Measurements from ENCODE around the gene VWA1. TPM values are rescaled to one million over a fixed set of nuclear protein-coding genes. Genes with fewer than 3 reads are reported as not detected.
"Not testable (repeated sequence)": the region's sequence is repeated elsewhere in the genome, so short reads cannot be mapped to it uniquely, and the experiment has no call there.

Gene VWA1
- total RNA-seq, 1 experiment from 2014 or later, result 0.54 TPM

- peaks cover 6% of the 10 kb centered on the region for H3K4me1 Mint-ChIP-seq (ENCODE audit: insufficient read depth, unreplicated experiment)
- no peak for TF ChIP-seq CTCF (IDR thresholded peaks at IDR 0.05; ENCODE audit: unreplicated experiment)
- H3K4me3 Mint-ChIP-seq (ENCODE audit: unreplicated experiment), result no peak overlapping the region
- ChIA-PET CTCF (interaction anchor here (0.7 kb wide), 1 partner anchor 104 kb away, joined by 4 read pairs; no protein-coding TSS in a partner anchor), POLR2A (interaction anchor here (1.2 kb wide), 1 partner anchor 28 kb away, joined by 4 read pairs; no protein-coding TSS in a partner anchor)
- peaks cover 38% of the 10 kb centered on the region for H3K36me3 Mint-ChIP-seq (ENCODE audit: insufficient read depth, unreplicated experiment)
- H3K9me3 Mint-ChIP-seq (ENCODE audit: unreplicated experiment), result no peaks in the 10 kb centered on the region
- intact Hi-C loops (cut with micrococcal nuclease), result no loop called here
- BruUV-seq (replicated peaks), result no TSS peak
- no peak for DNase-seq (ENCODE audit: unreplicated experiment)
- no peak overlapping the region for H3K27ac Mint-ChIP-seq (ENCODE audit: low read depth, unreplicated experiment)
- no peaks in the 10 kb centered on the region for H3K27me3 Mint-ChIP-seq (ENCODE audit: insufficient read depth, unreplicated experiment)
These were observed 41.7 kb downstream of the VWA1 start for GRCh38 chr1:1477206-1477605.

GRCh38 chr1:1479547-1480487, 44.3 kb downstream of the VWA1 start:
- no peak for DNase-seq (ENCODE audit: unreplicated experiment)
- BruUV-seq (replicated peaks), result no TSS peak
- H3K4me1 Mint-ChIP-seq (ENCODE audit: insufficient read depth, unreplicated experiment), result peaks cover 6% of the 10 kb centered on the region
- no peak for TF ChIP-seq CTCF (IDR thresholded peaks at IDR 0.05; ENCODE audit: unreplicated experiment)
- POLR2A ChIA-PET, result no interaction called here
- no peak overlapping the region for H3K4me3 Mint-ChIP-seq (ENCODE audit: unreplicated experiment)
- no peaks in the 10 kb centered on the region for H3K9me3 Mint-ChIP-seq (ENCODE audit: unreplicated experiment)
- peaks cover 52% of the 10 kb centered on the region for H3K36me3 Mint-ChIP-seq (ENCODE audit: insufficient read depth, unreplicated experiment)
- no peak overlapping the region for H3K27ac Mint-ChIP-seq (ENCODE audit: low read depth, unreplicated experiment)
- intact Hi-C loops (cut with micrococcal nuclease), result no loop called here
- CTCF ChIA-PET, result no interaction called here
- no peaks in the 10 kb centered on the region for H3K27me3 Mint-ChIP-seq (ENCODE audit: insufficient read depth, unreplicated experiment)

GRCh38 chr1:1480488-1480867, 45.0 kb downstream of the VWA1 start:
- H3K4me1 Mint-ChIP-seq (ENCODE audit: insufficient read depth, unreplicated experiment); H3K27ac Mint-ChIP-seq (ENCODE audit: low read depth, unreplicated experiment); CTCF ChIA-PET; DNase-seq (ENCODE audit: unreplicated experiment); H3K4me3 Mint-ChIP-seq (ENCODE audit: unreplicated experiment); POLR2A ChIA-PET; H3K9me3 Mint-ChIP-seq (ENCODE audit: unreplicated experiment); H3K27me3 Mint-ChIP-seq (ENCODE audit: insufficient read depth, unreplicated experiment); BruUV-seq (replicated peaks); intact Hi-C loops (cut with micrococcal nuclease): not testable (repeated sequence)
- H3K36me3 Mint-ChIP-seq (ENCODE audit: insufficient read depth, unreplicated experiment), result peaks cover 52% of the 10 kb centered on the region

GRCh38 chr1:1481811-1482210, 46.3 kb downstream of the VWA1 start:
- POLR2A ChIA-PET; H3K27me3 Mint-ChIP-seq (ENCODE audit: insufficient read depth, unreplicated experiment); DNase-seq (ENCODE audit: unreplicated experiment); CTCF ChIA-PET; H3K27ac Mint-ChIP-seq (ENCODE audit: low read depth, unreplicated experiment); H3K4me3 Mint-ChIP-seq (ENCODE audit: unreplicated experiment); intact Hi-C loops (cut with micrococcal nuclease); H3K9me3 Mint-ChIP-seq (ENCODE audit: unreplicated experiment); BruUV-seq (replicated peaks); H3K4me1 Mint-ChIP-seq (ENCODE audit: insufficient read depth, unreplicated experiment): not testable (repeated sequence)
- H3K36me3 Mint-ChIP-seq (ENCODE audit: insufficient read depth, unreplicated experiment), result peaks cover 52% of the 10 kb centered on the region

GRCh38 chr1:1482856-1483255, 47.4 kb downstream of the VWA1 start:
- no peak overlapping the region for H3K27ac Mint-ChIP-seq (ENCODE audit: low read depth, unreplicated experiment)
- POLR2A ChIA-PET, result interaction anchor here (0.6 to 0.9 kb wide), 2 partner anchors 9 to 109 kb away, joined by 3 to 4 read pairs; no protein-coding TSS in a partner anchor
- no peak overlapping the region for H3K4me3 Mint-ChIP-seq (ENCODE audit: unreplicated experiment)
- BruUV-seq (replicated peaks), result no TSS peak
- DNase-seq (ENCODE audit: unreplicated experiment), result no peak
- H3K27me3 Mint-ChIP-seq (ENCODE audit: insufficient read depth, unreplicated experiment), result no peaks in the 10 kb centered on the region
- CTCF ChIA-PET, result interaction anchor here (1.0 kb wide), 1 partner anchor 21 kb away, joined by 4 read pairs; no protein-coding TSS in a partner anchor
- H3K36me3 Mint-ChIP-seq (ENCODE audit: insufficient read depth, unreplicated experiment), result peaks cover 41% of the 10 kb centered on the region
- no peak for TF ChIP-seq CTCF (IDR thresholded peaks at IDR 0.05; ENCODE audit: unreplicated experiment)
- peaks cover 6% of the 10 kb centered on the region for H3K4me1 Mint-ChIP-seq (ENCODE audit: insufficient read depth, unreplicated experiment)
- H3K9me3 Mint-ChIP-seq (ENCODE audit: unreplicated experiment), result no peaks in the 10 kb centered on the region
- intact Hi-C loops (cut with micrococcal nuclease), result no loop called here

Measured in MCF 10A (cell line).